GM23338 (cell line): Measurements from ENCODE around the gene KCNQ1OT1. TPM values are rescaled to one million over a fixed set of nuclear protein-coding genes. Genes with fewer than 3 reads are reported as not detected.

Source experiments
- CREB1 ChIP-seq: fragments of 250-450 bp; sonication (Bioruptor Pico); IDR thresholded peaks from 2 replicates; pipeline ENCODE4 v1.5.0; 2020; ENCODE audit warnings: low read depth, mild to moderate bottlenecking, moderate library complexity
- ETS1 ChIP-seq: IDR thresholded peaks from 2 replicates; pipeline ENCODE4 v1.6.1; 2016; ENCODE audit warnings: antibody characterized with exemption
- EZH2phosphoT487 ChIP-seq: fragments of 200-600 bp; sonication (generic); IDR thresholded peaks from one replicate; pipeline ENCODE4 v1.8.1; 2018; ENCODE audit warnings: antibody characterized with exemption; ENCODE audit not compliant: unreplicated experiment
- NANOG ChIP-seq: IDR thresholded peaks from 2 replicates; pipeline ENCODE4 v1.6.1; 2016; ENCODE audit warnings: antibody characterized with exemption, borderline replicate concordance
- ZNF331 ChIP-seq: fragments of 250-450 bp; sonication (Bioruptor Pico); IDR thresholded peaks from 2 replicates; pipeline ENCODE4 v1.5.0; 2020; ENCODE audit warnings: low read depth, mild to moderate bottlenecking, moderate library complexity
- ZNF462 ChIP-seq: fragments of 250-450 bp; sonication (Bioruptor Pico); IDR thresholded peaks from 2 replicates; pipeline ENCODE4 v1.5.0; 2020; ENCODE audit warnings: mild to moderate bottlenecking, moderate library complexity
- polyA plus RNA-seq: library from polyadenylated mRNA; unstranded; fragments of >200 nt; fragmentation: Nextera tagmentation; extraction: Ambion mirVana; gene quantifications from 2 replicates; pipeline ENCODE4 v1.2.1, GENCODE V29; 2016
- total RNA-seq: library from RNA; depleted of rRNA; stranded (reverse); fragments of >200 nt; shearing (Covaris generic); gene quantifications from 2 replicates; pipeline ENCODE4 v1.2.3, GENCODE V29; 2014

The KCNQ1OT1 gene
- total and polyA plus RNA-seq, 2 experiments from 2014 or later: 1.5 to 4.2 TPM

GRCh38 chr11:2693271-2694261 is 6.2 kb downstream of the KCNQ1OT1 start (continued):
- TF ChIP-seq ZNF462 (CRISPR knock-in tag) (peak; percentile 87), NANOG (peak; percentile 79), EZH2phosphoT487 (no peak), CREB1 (no peak), ZNF331 (CRISPR knock-in tag) (no peak), ETS1 (no peak)
